NCI-H748 (cell line): Measurements from ENCODE around the gene OR4X1.
"Not testable (repeated sequence)": the region's sequence is repeated elsewhere in the genome, so short reads cannot be mapped to it uniquely, and the experiment has no call there.

Experiments
- DNase-seq: peaks from one replicate; lab custom pipeline; 2025; ENCODE audit not compliant: unreplicated experiment; lab: John Stamatoyannopoulos, UW

OR4X1 gene, protein sequence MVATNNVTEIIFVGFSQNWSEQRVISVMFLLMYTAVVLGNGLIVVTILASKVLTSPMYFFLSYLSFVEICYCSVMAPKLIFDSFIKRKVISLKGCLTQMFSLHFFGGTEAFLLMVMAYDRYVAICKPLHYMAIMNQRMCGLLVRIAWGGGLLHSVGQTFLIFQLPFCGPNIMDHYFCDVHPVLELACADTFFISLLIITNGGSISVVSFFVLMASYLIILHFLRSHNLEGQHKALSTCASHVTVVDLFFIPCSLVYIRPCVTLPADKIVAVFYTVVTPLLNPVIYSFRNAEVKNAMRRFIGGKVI

DNA sequence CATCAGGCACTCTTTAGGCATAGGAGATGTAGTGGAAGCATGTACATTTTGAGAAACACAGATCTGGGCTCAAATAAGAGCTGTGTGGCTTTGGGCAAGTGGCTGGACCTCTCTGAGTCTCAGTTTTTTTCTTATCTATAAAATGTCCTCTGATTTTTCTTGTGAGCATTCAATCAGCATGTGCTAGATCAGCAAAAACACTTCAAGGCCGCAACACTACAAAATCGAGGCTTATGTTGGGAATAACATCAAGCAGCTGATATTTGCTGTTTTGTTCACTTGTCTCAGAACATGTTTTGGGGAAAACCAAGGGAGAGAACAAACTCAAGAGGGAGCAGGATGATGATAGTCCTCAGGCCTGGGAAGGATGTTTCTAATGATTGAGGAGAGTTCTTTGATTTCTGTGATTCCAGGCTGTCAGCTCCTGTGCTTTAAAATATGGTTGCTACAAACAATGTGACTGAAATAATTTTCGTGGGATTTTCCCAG, at the start of gene OR4X1:
Gene OR4X1 (plus strand): TSS at position 439 of the 489 bp plus-strand sequence. CDS start 0 bp downstream, at position 439.
- DNase-seq: no peak

DNA sequence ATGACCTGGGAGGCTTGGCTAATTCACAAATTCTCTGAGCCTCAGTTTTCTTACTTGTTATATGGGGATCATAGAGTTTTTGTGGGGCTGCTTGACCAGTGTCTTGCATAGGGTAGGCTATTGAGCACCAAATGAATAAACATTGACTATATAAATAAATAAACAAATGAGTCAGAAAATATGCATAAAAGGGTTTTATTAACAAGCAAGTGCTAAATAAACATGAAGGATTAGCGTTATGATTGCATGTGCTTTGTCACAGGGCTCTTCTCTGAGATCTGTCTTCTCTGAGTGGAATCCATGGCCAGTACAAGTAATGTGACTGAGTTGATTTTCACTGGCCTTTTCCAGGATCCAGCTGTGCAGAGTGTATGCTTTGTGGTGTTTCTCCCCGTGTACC, 47.2 kb upstream of the OR4X1 start, which contains the start of gene OR4B1:
Gene OR4B1 (plus strand): TSS at position 301 of the 400 bp plus-strand sequence. CDS start 0 bp downstream, at position 301.
- no peak for DNase-seq

DNA sequence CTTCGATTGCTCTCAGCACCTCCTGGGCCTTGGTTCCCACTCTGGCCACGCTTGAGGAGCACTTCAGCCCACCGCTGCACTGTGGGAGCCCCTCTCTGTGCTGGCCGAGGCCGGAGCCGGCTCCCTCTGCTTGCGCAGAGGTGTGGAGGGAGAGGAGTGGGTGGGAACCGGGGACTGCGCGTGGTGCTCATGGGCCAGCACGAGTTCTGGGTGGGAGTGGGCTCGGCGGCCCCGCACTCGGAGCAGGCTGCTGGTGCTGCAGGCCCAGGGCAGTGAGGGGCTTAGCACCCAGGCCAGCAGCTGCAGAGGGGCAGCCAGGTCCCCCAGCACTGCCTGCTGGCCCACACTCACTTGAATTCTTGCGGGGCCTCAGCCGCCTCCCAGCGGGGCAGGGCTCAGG, 34.9 kb upstream of the OR4X1 start:
- no peak for DNase-seq

DNA sequence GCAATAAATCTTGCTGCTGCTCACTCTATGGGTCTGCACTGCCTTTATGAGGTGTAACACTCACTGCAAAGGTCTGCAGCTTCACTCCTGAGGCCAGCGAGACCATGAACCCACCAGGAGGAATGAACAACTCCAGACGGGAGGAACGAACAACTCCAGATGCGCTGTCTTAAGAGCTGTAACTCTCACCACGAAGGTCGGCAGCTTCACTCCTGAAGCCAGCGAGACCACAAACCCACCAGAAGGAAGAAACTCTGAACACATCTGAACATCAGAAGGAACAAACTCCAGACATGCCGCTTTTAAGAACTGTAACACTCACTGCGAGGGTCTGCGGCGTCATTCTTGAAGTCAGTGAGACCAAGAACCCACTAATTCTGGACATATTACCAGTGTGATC, 33.6 kb upstream of the OR4X1 start:
- not testable (repeated sequence) for DNase-seq

DNA sequence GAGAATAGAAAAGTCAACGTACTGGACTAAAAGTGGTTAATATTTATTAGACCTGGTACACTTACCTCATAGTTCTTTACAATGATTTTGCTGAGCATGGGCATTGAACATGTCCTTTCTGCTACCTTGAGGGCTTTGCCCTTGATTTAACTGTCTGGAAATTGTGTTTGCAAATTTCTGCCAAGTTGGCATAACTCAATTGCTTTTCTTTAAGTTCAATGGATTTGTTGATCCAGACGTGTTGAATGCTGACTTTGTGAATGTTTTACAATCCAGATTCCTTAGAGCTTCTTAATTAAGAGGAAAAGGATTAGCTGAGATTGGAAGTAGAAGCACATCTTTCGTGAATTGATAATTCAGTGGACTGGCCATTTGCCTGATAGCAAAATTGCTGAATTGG, 25.9 kb upstream of the OR4X1 start:
- no peak for DNase-seq

DNA sequence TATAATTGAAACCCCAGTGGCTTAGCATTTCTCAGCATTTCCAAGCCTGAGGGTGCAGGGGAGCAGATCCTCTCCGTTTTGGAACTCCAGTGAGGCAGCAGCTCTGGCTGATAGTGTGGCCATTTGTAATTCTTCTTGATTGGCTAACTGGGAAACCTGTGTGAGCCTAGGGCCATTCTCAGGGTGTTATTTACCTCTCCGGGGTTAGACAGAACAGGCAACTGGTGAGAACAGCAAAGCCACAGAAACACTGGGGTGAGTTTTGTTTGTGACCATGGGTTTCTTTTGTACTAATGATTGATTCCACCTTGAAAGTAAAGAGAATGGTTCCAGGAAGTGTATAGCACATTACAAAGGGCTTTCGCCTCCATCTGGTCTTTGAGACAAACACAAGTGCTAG, 21.2 kb upstream of the OR4X1 start:
- DNase-seq: no peak

DNA sequence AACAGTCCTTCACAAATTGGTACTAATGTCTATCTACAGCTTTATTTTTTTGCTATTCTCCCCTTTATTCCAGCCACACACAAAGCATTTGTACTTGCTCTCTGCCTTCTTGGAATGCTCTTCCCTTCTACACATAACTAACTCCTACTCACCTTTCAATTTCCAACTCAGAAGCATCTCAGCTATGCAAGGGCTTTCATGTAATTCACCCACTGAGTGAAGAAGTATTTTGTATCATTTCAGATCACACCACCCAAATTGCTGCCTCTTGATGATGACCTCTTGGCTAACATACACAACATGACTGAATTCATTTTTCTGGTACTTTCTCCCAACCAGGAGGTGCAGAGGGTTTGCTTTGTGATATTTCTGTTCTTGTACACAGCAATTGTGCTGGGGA, 18.9 kb upstream of the OR4X1 start, which contains the start of gene OR4X2:
Gene OR4X2 (plus strand): TSS at position 301 of the 400 bp plus-strand sequence. CDS start 0 bp downstream, at position 301.
- DNase-seq: no peak

DNA sequence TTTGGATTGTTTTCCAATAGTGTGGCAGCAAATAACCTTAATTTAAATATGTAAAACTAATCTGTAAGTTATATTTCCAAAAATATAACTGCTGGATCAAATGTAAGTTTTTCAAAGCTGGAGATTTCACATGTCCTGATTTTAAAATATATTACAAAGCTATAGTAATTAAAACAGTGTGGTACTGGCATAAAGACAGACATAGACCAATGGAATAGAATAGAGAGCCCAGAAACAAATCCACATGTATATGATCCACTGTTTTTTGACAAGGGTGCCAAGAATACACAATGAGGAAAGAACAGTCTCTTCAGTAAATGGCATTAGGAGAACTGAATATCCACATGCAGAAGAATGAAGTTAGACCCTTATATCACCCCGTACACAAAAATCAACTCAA, 14.8 kb upstream of the OR4X1 start:
- no peak for DNase-seq

DNA sequence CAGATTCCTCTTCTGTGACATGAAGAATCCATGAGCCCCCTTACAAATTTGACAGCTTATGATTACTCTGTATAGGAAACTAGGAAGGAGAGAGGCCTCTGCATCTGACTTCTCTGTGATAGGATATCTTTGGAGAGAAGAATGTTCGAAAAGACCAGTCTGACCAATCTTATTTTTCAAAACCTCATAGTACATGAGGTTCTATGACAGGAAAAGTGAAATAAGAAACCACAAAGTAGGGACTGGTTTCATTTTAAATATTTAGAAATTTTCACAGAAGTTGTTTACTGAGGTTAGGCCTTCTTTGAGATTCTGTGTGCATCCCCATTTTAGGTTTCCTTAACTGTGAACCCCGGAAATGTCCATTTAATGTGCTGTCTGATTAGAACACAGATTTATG, 2.1 kb upstream of the OR4X1 start:
- no peak for DNase-seq

DNA sequence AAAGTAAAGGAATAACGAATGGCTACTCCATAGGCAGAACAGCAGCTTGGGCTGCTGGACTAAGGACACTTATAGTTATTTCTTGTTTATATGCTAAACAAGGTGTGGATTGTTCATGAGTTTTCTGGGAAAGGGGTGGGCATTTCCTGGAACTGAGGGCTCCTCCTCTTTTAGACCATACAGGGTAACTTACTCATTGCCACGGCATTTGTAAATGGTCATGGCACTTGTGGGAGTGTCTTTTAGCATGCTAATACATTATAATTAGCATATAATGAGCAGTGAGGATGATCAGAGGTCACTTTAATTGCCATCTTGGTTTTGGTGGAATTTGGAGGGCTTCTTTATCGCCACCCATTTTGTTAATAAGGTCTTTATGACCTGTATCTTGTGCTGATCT, 7.0 kb downstream of the OR4X1 start:
- DNase-seq: no peak

DNA sequence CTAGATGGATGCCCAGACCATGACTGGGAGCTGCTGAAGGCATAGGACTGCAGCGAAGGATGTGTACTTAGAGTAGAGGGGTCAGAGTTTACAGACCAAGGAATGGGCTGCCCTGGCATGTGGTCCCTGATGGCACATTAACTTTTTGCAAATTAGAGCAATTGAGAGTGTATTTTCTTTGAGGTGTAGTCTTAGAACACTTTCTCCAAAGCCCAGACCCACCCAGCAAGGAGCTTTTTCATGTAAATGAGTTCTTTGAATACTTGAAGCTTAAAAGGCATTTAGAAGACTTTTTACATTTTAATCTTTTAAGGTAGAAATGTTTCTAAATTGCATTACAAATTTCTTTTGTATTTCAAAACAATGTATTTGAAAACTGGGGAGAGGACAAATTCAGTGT, 8.9 kb downstream of the OR4X1 start:
- DNase-seq: no peak

DNA sequence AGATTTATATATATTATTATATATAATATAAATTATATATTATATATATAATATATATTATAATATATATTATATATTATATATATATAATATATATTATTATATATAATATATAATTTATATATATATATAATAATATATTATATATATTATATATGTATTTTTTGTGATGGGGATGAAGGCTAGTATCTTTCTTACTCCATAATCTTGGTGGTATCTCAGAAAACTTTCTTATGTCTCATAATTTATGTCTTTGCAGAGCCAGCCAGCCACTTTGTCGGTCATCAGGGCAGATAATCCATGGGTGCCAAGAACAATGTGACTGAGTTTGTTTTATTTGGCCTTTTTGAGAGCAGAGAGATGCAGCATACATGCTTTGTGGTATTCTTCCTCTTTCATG, 42.3 kb downstream of the OR4X1 start, which contains the start of gene OR4S1:
Gene OR4S1 (plus strand): TSS at position 301 of the 400 bp plus-strand sequence. CDS start 0 bp downstream, at position 301.
- no peak for DNase-seq

DNA sequence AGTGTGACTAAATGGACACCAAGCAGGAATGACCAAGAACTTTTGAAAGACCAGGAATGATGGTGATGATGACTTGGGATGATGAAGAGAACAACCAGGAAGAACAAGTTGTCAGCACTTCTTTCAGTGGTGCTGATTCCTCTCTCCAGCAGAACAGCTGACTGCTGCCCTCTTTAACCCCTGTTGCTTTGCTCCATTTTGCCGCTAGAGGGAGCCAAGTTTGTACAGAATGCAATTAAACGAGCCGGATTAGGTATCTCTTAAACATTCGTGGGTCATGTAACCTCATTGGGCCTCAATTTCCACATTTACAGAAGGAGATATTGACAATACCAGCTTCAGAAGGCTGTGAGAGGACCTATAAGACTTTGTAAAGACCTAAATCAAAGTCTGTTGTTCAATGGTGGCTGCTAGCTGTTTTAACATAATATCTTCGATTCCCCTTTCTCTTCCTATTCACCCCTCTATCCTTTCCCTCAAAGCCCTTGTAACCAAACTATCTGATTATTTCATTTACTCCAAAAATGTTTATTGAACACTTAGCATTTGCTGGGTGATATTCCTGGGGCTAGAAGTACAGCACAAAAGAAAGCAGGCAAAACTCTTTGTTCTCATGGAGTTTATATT, 44.2 kb downstream of the OR4X1 start:
- peak; percentile 71 for DNase-seq

DNA sequence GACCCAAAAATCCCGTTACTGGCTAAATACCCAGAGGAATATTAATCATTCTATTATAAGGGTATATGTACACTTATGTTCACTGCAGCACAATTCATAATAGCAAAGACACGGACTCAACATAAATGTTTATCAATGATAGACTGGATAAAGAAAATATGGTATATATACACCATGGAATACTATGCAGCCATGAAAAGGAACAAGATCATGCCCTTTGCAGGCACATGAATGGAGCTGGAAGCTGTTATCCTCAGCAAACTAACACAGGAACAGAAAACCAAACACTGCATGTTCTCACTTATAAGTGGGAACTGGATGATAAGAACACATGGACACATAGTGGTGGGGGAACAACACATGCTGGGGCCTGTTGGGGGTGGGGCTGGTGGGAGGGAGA, 49.9 kb downstream of the OR4X1 start:
- DNase-seq: not testable (repeated sequence)
